ENCODE results near the gene MYO16.

The MYO16 gene

DNA sequence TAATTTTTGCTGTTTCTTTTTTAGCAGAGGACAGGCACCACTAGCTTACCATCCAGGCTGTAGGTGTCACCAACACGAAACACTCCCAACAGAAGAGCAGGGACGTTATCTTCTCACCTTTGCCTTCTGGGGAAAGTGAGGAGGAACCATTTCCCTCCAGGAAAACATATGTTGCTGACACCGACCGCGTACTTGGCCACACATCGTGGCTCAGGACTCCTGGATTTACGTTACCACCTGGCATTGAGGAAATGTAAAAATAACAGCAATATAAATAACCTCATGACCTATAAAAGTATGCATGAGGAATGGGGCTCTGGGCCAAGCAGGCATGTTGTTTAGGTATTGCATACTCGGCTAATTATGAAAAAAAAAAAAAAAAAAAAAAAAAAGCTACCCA is 525.1 kb downstream of the MYO16 start:
- DNase-seq (ENCODE audit: low spot score) = no peak

- DNase-seq (ENCODE audit: low spot score) = peak; percentile 81
These were observed 525.8 kb downstream of the MYO16 start for GRCh38 chr13:109154966-109155761.

DNA sequence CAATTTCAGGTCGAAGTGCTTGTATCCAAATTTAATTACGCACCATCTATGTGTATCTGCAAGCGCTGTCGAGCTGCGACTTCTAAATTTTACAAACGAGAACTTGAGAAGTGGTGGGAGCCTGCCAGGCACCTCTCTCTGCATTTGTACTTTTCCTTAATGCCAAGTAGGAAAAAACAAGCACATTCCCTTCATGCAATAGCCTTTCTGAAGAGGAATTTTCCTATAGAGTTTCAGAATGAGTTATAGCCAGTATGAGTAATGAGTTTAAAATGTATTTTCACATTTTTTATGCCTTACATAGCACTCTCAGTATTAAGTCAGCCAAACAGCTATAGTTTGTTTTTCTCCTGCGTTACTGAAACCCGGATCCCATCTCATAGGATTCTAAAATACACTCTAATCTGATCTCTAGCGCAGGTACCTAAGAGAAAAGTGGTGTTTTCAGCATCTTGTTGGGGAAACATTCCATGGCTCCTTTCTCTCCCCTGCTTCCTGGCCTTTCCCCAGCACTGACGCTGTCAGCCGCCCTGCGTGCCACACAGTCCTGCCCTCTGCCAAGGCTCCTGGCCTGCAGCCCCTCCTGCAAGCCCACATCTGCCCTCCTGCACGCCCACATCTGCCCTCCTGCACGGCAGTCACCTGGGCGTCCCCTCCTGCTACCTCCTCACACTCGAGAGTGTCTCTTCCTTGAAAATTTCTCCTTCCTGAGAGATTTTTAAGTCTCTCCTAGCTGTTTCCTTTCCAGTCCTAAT is 526.9 kb downstream of the MYO16 start:
- DNase-seq (ENCODE audit: low spot score) = peak; percentile 67

- no peak for DNase-seq (ENCODE audit: low spot score)
These were observed 527.9 kb downstream of the MYO16 start for GRCh38 chr13:109157275-109157674.

GRCh38 chr13:109158383-109158782 is 529.0 kb downstream of the MYO16 start:
- DNase-seq (ENCODE audit: low spot score) = no peak

- no peak for DNase-seq (ENCODE audit: low spot score)
These were observed 530.4 kb downstream of the MYO16 start for GRCh38 chr13:109159650-109160309.

DNA sequence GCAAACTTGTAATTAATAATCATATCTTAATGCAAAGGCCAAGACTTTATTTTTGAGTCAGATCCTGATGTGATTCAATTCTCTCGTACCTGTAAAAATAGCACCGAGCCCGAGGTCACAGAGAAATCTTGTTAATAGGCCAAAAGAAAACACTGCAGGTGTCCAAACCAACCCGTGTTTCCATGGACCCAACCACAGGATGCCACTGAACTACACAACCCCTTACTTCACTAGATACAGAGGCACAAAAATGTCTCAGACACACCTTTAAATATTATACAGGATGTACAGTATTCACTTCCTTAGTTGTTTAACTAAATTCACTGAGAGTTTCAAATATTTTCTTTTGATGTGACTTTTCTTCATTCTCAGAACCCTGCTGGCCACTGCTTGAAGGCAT is 530.9 kb downstream of the MYO16 start:
- DNase-seq (ENCODE audit: low spot score) = no peak

DNA sequence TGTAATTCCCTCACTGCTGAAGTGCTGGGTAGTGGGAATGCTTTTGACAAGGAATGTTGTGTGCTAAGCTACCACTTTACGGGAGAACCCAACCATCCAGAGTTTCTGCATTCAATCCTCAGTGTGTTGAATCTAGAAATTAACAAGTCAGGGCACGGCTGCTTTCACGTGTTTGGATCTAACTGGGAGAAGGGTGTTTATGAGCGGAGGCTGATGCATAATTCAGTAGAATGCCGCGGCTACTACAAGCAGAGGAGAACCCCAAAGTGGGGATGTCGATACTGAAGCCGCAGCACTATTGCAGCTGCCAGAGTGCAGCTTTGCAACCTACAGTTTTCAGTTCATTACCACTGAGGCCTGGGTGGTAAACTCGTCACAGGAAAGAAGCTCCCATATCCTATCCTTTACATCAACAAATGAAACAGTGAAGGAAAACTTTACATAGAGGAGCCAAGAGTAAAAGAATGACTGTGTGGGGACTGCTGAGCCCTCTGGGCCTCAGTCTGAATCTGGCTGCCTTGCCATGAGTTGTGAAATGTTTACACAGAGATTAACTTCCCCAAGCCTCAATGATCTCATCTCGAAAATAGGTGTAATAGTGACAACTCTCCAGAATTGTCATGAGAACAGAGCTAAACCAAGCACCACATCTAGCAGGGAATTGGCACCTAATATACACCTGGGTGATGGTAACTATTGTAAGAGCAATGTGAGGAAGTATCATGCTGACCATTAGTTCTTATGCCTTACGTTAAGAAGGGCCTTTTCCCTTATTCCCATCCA is 531.7 kb downstream of the MYO16 start:
- no peak for DNase-seq (ENCODE audit: low spot score)

DNA sequence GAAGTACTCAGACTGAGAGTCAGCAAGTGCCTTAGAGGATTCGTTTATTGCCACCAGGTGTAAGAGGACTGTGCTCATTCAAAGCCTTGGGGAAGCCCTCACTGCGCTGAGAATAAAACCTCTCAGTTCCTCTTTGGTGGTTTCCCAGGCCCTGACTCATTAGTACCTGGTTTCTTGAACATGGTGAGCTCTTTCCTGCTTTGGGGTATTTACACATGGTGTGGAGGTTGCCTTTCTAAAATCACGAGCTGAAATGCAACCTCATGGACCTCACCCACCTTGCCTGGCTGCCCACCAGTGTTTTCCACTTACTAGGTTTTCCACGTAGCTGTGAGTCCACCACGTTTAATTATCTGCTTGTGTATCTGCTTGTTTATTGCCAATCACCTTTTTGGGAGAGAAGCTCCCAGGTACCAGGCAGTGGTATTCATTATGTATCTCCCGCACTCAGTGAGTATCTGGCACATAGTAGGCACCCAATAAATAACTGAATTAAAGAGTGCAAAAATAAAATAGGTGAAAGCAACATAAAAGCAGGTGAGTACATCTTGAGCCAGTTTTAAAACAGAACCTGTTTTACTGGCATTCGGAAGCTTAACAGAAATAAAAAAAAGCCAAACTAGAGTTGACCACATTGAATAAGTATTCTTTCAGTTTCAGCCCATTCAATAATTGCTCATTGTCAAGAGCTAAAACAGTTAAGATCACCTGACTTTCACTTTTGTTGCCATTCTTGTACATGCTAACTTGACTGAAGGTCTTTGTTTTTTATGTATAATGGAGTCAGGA is 533.0 kb downstream of the MYO16 start:
- DNase-seq (ENCODE audit: low spot score) = no peak

DNA sequence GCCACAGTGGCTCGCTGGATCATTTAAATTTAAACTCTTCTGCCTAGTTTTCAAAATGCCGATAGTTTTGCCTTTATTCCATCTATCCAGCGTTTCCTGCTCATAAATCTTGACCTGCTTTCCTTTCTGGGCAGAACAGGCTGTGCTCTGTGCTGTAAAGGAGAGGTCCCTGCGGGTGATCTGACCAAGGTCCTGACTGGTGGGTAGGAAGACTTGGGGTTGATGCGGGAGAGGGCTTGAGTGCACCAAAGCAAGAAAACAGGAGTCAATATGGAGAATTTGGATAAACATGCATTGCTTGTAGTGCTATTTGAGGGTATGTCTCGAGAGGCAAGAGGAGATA is 533.6 kb downstream of the MYO16 start:
- DNase-seq (ENCODE audit: low spot score) = no peak

- DNase-seq (ENCODE audit: low spot score) = no peak
These were observed 536.0 kb downstream of the MYO16 start for GRCh38 chr13:109165417-109165904.

DNA sequence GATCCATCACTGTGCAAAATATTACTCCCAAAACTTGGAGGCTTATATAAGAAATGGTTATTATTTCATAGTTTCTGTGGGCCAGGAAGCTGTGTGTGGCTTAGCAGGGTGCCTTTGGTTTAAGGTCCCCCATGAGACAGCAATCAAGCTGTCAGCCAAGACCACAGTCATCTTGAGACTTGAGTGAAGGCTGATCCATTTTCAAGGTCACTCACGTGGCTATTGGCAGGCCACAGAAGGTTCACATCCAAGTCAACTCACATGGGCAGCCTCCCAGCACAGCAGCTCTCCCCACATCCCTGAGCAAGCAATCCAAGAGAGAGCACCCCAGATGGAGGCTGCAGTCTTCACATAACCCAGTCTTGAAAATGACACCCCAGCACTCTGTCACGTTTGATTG is 537.4 kb downstream of the MYO16 start:
- peak; percentile 31 for DNase-seq (ENCODE audit: low spot score)

DNA sequence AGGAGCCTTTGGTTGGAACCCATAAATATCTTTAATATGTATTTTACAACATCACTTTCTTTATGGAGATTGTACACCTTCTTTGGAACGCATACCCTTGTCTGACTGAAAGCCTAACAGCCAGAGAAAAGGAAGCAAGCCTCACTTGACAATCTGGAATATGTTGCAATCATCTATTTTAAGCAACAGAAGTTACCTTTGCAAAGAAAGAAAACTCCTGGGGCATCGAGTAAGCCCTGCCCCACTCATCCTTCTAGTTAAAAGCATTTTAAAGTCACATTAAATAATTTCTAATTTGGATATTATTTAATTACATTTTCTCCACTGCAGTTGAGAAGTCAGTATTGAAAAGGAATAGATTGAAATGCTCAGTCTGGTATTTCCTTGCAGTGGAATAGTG is 542.7 kb downstream of the MYO16 start:
- DNase-seq (ENCODE audit: low spot score) = no peak

DNA sequence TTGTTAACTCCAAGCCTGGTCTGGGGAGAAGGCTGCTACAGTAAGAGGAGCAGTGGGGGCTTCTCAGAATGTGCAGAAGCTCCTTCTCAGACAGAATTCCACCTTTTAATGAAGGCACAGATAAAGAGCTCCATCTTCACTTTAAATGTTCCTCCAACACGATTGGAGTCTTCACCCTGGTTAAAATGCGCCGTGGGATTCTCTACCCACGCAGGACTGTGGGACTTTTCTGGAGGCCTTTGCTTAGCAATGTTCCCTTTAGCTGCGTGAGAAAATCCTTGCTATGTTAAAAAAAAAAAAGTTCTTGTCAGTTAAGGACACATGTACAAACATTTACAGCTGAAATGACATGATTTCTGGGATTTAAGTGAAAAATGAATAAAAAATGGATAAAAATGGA is 546.3 kb downstream of the MYO16 start:
- no peak for DNase-seq (ENCODE audit: low spot score)

- DNase-seq (ENCODE audit: low spot score) = peak; percentile 72
These were observed 551.6 kb downstream of the MYO16 start for GRCh38 chr13:109180905-109181425.

GRCh38 chr13:109182777-109183465 is 553.5 kb downstream of the MYO16 start:
- no peak for DNase-seq (ENCODE audit: low spot score)

- no peak for DNase-seq (ENCODE audit: low spot score)
These were observed 562.0 kb downstream of the MYO16 start for GRCh38 chr13:109191413-109191812.

DNA sequence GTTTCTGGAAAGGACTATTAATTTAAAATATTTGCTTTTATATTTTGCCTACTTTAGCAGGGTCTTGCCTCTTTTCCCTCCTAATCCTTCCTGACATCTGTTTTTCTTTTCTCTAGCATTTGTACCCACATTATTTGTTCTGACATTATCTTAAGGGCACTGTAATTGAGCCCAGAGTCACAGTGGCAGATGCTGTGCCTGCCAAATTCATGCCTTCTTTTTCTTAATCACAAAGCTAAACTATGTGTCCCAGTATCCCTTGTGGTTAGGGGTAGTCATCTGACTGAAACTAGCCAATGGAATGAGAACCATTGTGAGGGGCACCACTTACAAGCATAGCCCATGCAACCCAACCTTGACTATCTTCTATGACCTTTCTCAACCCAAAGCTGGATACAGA is 562.9 kb downstream of the MYO16 start:
- no peak for DNase-seq (ENCODE audit: low spot score)

DNA sequence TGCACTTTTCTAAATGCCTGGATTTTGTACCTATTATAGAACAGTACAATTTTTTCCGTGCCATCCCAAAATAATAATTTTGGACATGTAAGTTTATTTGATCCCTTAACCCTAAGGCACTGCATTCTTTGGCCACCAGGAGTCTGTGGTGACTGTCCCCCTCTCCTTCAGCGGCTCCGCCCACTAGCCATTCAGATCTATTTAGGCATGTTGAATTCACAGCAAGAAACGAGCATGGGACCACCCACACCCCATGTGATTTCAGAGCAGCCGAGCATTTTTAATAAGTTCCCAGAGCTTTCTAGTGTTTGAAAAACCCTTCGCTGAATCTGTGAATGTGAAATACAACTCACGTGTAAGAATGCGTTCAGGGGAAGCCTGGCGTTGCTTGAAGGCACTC is 567.5 kb downstream of the MYO16 start:
- no peak for DNase-seq (ENCODE audit: low spot score)

DNA sequence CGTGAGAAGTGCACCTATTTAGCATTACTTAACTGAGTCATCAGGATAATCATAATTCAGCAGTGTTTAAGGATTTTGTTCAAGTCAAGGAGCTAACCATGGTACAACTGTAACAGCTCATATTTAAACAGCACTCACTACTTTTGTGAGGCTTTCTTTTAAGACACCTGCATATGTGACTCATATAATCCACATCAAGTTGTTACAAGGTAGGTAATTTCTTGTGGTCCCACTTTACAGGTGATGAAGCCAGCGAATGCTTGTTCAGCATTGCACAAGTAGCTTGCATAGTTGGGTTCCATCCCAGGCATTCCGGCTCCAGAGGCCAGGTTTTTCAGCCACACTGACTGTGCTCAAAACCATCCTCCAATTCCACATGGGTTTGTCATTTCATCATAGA is 569.2 kb downstream of the MYO16 start:
- DNase-seq (ENCODE audit: low spot score) = no peak
